SK-N-SH (cell line): ENCODE results near the gene PKN1. TPM values are rescaled to one million over a fixed set of nuclear protein-coding genes. Genes with fewer than 3 reads are reported as not detected.

Source experiments
- CTCF ChIA-PET: fragments of 300-600, 350-600 bp; formaldehyde crosslinking; extraction: SDS; loops from one replicate; lab custom pipeline; 2021; lab: Yijun Ruan, JAX
- POLR2A ChIA-PET: fragments of 350-600 bp; sonication (Branson Sonifier 250); formaldehyde crosslinking; extraction: SDS; loops from one replicate; lab custom pipeline; 2020; ENCODE audit warnings: antibody characterized with exemption, inconsistent platforms; lab: Yijun Ruan, JAX
- DNase-seq: peaks from one replicate; pipeline ENCODE4 v3.0.0; 2012
- H2AFZ ChIP-seq: fragments of 200-600 bp; sonication (generic); 2 replicates; pipeline ENCODE4 v1.8.1; 2016; ENCODE audit warnings: antibody characterized with exemption, mild to moderate bottlenecking, low read depth
- H3F3A ChIP-seq: fragments of 200-600 bp; sonication (generic); replicated peaks from 2 replicates; pipeline ENCODE3; 2016; ENCODE audit warnings: antibody characterized with exemption, mild to moderate bottlenecking; ENCODE audit not compliant: insufficient read depth
- H3K27ac ChIP-seq, 2 experiments: fragments of 200-500 bp in 1 of 2; fragments of 200-600 bp in 1 of 2; sonication (Bioruptor generic) in 1 of 2; sonication (generic), shearing (Covaris generic) in 1 of 2; 2 replicates each; pipeline versions ENCODE4 v1.5.1 to v1.6.1; 2014 to 2016; ENCODE audit warnings: low read depth in 2 of 2, inconsistent platforms in 1 of 2, low read length in 1 of 2, mild to moderate bottlenecking in 1 of 2, mixed read lengths in 1 of 2
- H3K27me3 ChIP-seq: fragments of 200-600 bp; sonication (generic), shearing (Covaris generic); 2 replicates; pipeline ENCODE4 v1.6.1; 2016; ENCODE audit warnings: mixed run types; ENCODE audit not compliant: insufficient read depth
- H3K36me3 ChIP-seq, 2 experiments: fragments of 200-500 bp in 1 of 2; fragments of 200-600 bp in 1 of 2; sonication (Bioruptor generic) in 1 of 2; sonication (generic) in 1 of 2; replicated peaks in 1 of 2; 2 replicates each; pipeline versions ENCODE3 to v1.5.1; 2014 to 2016; ENCODE audit warnings: low read length in 1 of 2, mild to moderate bottlenecking in 1 of 2; ENCODE audit not compliant: insufficient read depth in 2 of 2, control insufficient read depth in 1 of 2
- H3K4me1 ChIP-seq, 2 experiments: fragments of 200-500 bp in 1 of 2; fragments of 200-600 bp in 1 of 2; sonication (Bioruptor generic) in 1 of 2; sonication (generic), shearing (Covaris generic) in 1 of 2; 2 replicates each; pipeline versions ENCODE4 v1.5.1 to v1.6.1; 2014 to 2016; ENCODE audit warnings: low read depth in 1 of 2, low read length in 1 of 2, mixed run types in 1 of 2; ENCODE audit not compliant: insufficient read depth in 2 of 2, control insufficient read depth in 1 of 2
- H3K4me2 ChIP-seq: fragments of 200-600 bp; sonication (generic), shearing (Covaris generic); 2 replicates; pipeline ENCODE4 v1.6.1; 2017; ENCODE audit warnings: mixed run types
- H3K4me3 ChIP-seq, 2 experiments: fragments of 200-500 bp in 1 of 2; fragments of 200-600 bp in 1 of 2; sonication (Bioruptor generic) in 1 of 2; sonication (generic), shearing (Covaris generic) in 1 of 2; 2 replicates each; pipeline versions ENCODE4 v1.5.1 to v1.8.1; 2014 to 2016; ENCODE audit warnings: low read depth in 2 of 2, inconsistent platforms in 1 of 2, low read length in 1 of 2, mild to moderate bottlenecking in 1 of 2, mixed read lengths in 1 of 2, moderate library complexity in 1 of 2
- H3K79me2 ChIP-seq: fragments of 200-600 bp; sonication (generic); 2 replicates; pipeline ENCODE4 v1.8.1; 2017; ENCODE audit warnings: mild to moderate bottlenecking; ENCODE audit not compliant: insufficient read depth
- H3K9ac ChIP-seq: fragments of 200-600 bp; sonication (generic); 2 replicates; pipeline ENCODE4 v1.6.1; 2017; ENCODE audit warnings: mixed run types
- H3K9me2 ChIP-seq: fragments of 200-600 bp; sonication (generic); 2 replicates; pipeline ENCODE4 v1.6.1; 2017; ENCODE audit warnings: mixed run types
- H3K9me3 ChIP-seq: fragments of 200-600 bp; sonication (generic); 2 replicates; pipeline ENCODE4 v1.6.1; 2017; ENCODE audit warnings: mixed run types, mild to moderate bottlenecking, moderate library complexity
- H4K20me1 ChIP-seq: fragments of 200-600 bp; sonication (generic); 2 replicates; pipeline ENCODE4 v1.6.1; 2017; ENCODE audit warnings: mild to moderate bottlenecking, mixed run types; ENCODE audit not compliant: insufficient read depth
- CHD2 ChIP-seq: fragments of 150-350 bp; IDR thresholded peaks from 2 replicates; pipeline ENCODE4 v1.6.1; 2018; ENCODE audit warnings: low read length; ENCODE audit not compliant: partially characterized antibody
- CTCF ChIP-seq: fragments of 200-600 bp; sonication (generic); IDR thresholded peaks from 2 replicates; pipeline ENCODE4 v1.6.1; 2017; ENCODE audit warnings: antibody characterized with exemption, mild to moderate bottlenecking, moderate library complexity
- ELF1 ChIP-seq: IDR thresholded peaks from 2 replicates; pipeline ENCODE4 v1.4.0; 2012
- EZH2phosphoT487 ChIP-seq: fragments of 200-600 bp; sonication (generic); IDR thresholded peaks from 2 replicates; pipeline ENCODE4 v1.6.1; 2017; ENCODE audit warnings: low read depth, mixed run types, mild to moderate bottlenecking, antibody characterized with exemption, moderate library complexity, borderline replicate concordance
- GATA2 ChIP-seq: sonication (generic); formaldehyde crosslinking; IDR thresholded peaks from 2 replicates; pipeline ENCODE4 v1.5.0; 2020; ENCODE audit warnings: mild to moderate bottlenecking, missing genetic modification reagents
- MAX ChIP-seq: IDR thresholded peaks from 2 replicates; pipeline ENCODE4 v1.4.0; 2012; ENCODE audit warnings: low read depth
- MXI1 ChIP-seq: IDR thresholded peaks from 2 replicates; pipeline ENCODE4 v1.6.1; 2012; ENCODE audit warnings: mild to moderate bottlenecking, low read depth, low read length, improper control_type of control experiment
- NFIC ChIP-seq: IDR thresholded peaks from 2 replicates; pipeline ENCODE4 v1.4.0; 2012; ENCODE audit warnings: borderline replicate concordance
- NRF1 ChIP-seq: IDR thresholded peaks from 2 replicates; pipeline ENCODE4 v1.6.1; 2012; ENCODE audit warnings: low read depth, mild to moderate bottlenecking, low read length
- PBX3 ChIP-seq: IDR thresholded peaks from 2 replicates; pipeline ENCODE4; 2012
- REST ChIP-seq: IDR thresholded peaks from 2 replicates; pipeline ENCODE4 v1.6.1; 2012; ENCODE audit warnings: mild to moderate bottlenecking, low read depth, low read length, moderate library complexity
- RXRA ChIP-seq: IDR thresholded peaks from 2 replicates; pipeline ENCODE4 v1.4.0; 2012; ENCODE audit warnings: low read depth, mild to moderate bottlenecking, borderline replicate concordance
- SMC3 ChIP-seq: IDR thresholded peaks from 2 replicates; pipeline ENCODE4 v1.6.1; 2012; ENCODE audit warnings: low read depth, low read length, improper control_type of control experiment
- TAF1 ChIP-seq: IDR thresholded peaks from 2 replicates; pipeline ENCODE4 v1.6.1; 2012; ENCODE audit warnings: low read depth, mild to moderate bottlenecking, low read length, moderate library complexity, borderline replicate concordance
- TCF12 ChIP-seq: IDR thresholded peaks from 2 replicates; pipeline ENCODE4 v1.4.0; 2012
- USF2 ChIP-seq: fragments of 150-350 bp; IDR thresholded peaks from 2 replicates; pipeline ENCODE4 v1.6.1; 2017; ENCODE audit warnings: antibody characterized with exemption, low read length, low read depth, borderline replicate concordance
- YY1 ChIP-seq: IDR thresholded peaks from 2 replicates; pipeline ENCODE4 v1.4.0; 2012; ENCODE audit warnings: low read depth, mild to moderate bottlenecking
- WGBS: methylation state at CpG from one replicate; pipeline ENCODE4 v1.1.6; 2017; ENCODE audit warnings: low lambda C conversion rate; 5-methylcytosine and 5-hydroxymethylcytosine counted together
- polyA plus RNA-seq, 3 experiments: library from polyadenylated mRNA; depleted of rRNA; stranded (reverse); fragments of >200 nt; gene quantifications; 2 replicates each; pipeline ENCODE4 v1.2.3, GENCODE V29; 2012

The PKN1 gene
- polyA plus RNA-seq, 1 of the 3 experiments (the other 2 are of a cell fraction) = 99.6 TPM

- no peak for TF ChIP-seq REST
- TF ChIP-seq RXRA = no peak
- TF ChIP-seq CHD2 = peak; percentile 86
- TF ChIP-seq EZH2phosphoT487 = no peak
- no peak for TF ChIP-seq CTCF
- TF ChIP-seq NRF1 = no peak
- peak; percentile 89 for TF ChIP-seq YY1
- TF ChIP-seq TAF1 = peak; percentile 50; the same call in 1 of the 2 replicates
- TF ChIP-seq MAX = peak; percentile 95
- TF ChIP-seq, all 33 proteins: peak for 13
Measured at GRCh38 chr19:14419106-14419813, 13.8 kb upstream of the PKN1 start, which contains the start of gene DDX39A (continued).

GRCh38 chr19:14425696-14426138 is 7.4 kb upstream of the PKN1 start:
- Histone ChIP-seq H3K9me2 (no peaks in the 10 kb centered on the region), H3K4me3 (no peak overlapping the region), H3K36me3 (no peaks in the 10 kb centered on the region), H3K4me2 (no peak overlapping the region), H3K9me3 (no peaks in the 10 kb centered on the region), H3K4me1 (no peaks in the 10 kb centered on the region), H3K27ac (no peak overlapping the region), H2AFZ (no peak overlapping the region), H3K79me2 (no peaks in the 10 kb centered on the region), H4K20me1 (no peaks in the 10 kb centered on the region), H3K9ac (no peak overlapping the region), H3F3A (no peaks in the 10 kb centered on the region), H3K27me3 (no peaks in the 10 kb centered on the region)
- 87% methylated on average over 7 of the region's 7 CpGs for WGBS
- POLR2A ChIA-PET = no interaction called here
- CTCF ChIA-PET = interaction anchor here (0.9 kb wide), 1 partner anchor 20 kb away, joined by 3 read pairs; no protein-coding TSS in a partner anchor
- no peak for DNase-seq
- TF ChIP-seq CTCF = no peak
- no peak for TF ChIP-seq SMC3
- TF ChIP-seq NFIC = no peak
- no peak for TF ChIP-seq TCF12
- TF ChIP-seq PBX3 = no peak
- no peak for TF ChIP-seq USF2
- no peak for TF ChIP-seq ELF1
- TF ChIP-seq GATA2 = no peak
- no peak for TF ChIP-seq MAX
- no peak for TF ChIP-seq MXI1
